MG63 (cell line): ENCODE results near the gene LGALS4. TPM values are rescaled to one million over a fixed set of nuclear protein-coding genes. Genes with fewer than 3 reads are reported as not detected.
"Not testable (repeated sequence)": the region's sequence is repeated elsewhere in the genome, so short reads cannot be mapped to it uniquely, and the experiment has no call there.

Experiments
- DNase-seq: peaks from one replicate; pipeline ENCODE4 v3.0.0-alpha.2; 2020
- H3K27me3 ChIP-seq: fragments of 250-450 bp; sonication (Bioruptor Pico); 2 replicates; pipeline ENCODE4 v1.5.1; 2020; ENCODE audit warnings: mild to moderate bottlenecking, moderate library complexity
- H3K36me3 ChIP-seq: fragments of 250-450 bp; sonication (Bioruptor Pico); 2 replicates; pipeline ENCODE4 v1.5.1; 2020; ENCODE audit warnings: mild to moderate bottlenecking, moderate library complexity
- H3K4me3 ChIP-seq: fragments of 250-450 bp; sonication (Bioruptor Pico); 2 replicates; pipeline ENCODE4 v1.5.1; 2020; ENCODE audit warnings: mild to moderate bottlenecking, moderate library complexity
- H3K9me3 ChIP-seq: fragments of 250-450 bp; sonication (Bioruptor Pico); 2 replicates; pipeline ENCODE4 v1.5.1; 2020; ENCODE audit warnings: mild to moderate bottlenecking, moderate library complexity
- total RNA-seq: library from RNA; depleted of rRNA; stranded (reverse); fragments of >200 nt; shearing (Covaris generic); gene quantifications from 2 replicates; pipeline ENCODE4 v1.2.3, GENCODE V29; 2014; ENCODE audit warnings: low replicate concordance; rRNA removed

Gene LGALS4, protein sequence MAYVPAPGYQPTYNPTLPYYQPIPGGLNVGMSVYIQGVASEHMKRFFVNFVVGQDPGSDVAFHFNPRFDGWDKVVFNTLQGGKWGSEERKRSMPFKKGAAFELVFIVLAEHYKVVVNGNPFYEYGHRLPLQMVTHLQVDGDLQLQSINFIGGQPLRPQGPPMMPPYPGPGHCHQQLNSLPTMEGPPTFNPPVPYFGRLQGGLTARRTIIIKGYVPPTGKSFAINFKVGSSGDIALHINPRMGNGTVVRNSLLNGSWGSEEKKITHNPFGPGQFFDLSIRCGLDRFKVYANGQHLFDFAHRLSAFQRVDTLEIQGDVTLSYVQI
- total RNA-seq, result not detected in 2 replicates

DNA sequence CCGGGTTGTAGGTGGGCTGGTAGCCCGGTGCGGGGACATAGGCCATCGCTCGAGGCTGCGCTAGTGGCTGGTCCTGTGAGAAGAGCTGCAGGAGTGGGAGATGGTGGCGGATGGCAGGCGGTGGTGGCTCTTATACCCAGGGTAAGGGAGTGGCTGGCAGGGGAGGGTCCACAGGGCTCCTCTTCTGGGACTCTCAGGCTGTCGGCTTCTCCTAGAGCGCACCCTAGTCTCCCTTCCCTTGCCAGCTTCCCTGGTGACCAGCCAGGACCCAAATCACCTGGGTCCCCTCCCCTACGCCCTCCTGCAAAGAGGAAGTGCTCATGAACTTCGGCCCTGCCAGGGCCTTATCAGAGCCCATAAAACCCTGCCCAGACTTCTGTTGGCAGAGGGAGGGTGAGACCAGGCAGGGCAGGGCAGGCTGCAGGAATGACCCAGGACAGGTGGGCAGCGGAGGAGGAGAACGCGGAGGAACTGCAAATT, at the start of gene LGALS4:
LGALS4 (minus strand) TSS at position 105 of the 480 bp plus-strand sequence; CDS start at position 46, 59 bp downstream.
- no peak within 1 kb of the TSS for H3K4me3 ChIP-seq
- DNase-seq, result no peak

DNA sequence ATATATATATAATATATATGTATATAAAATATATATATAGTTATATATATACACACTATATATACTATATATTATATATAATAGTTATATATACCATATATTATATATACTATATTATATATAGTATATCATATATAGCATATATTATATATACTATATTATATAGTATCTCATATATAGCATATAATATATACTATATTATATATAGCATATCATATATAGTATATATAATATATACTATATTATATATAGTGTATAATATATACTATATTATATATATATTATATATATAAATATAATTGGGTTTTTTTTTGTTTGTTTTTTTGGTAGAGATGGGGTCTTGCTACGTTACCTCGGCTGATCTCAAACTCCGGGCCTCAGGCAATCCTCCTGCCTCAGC, 48.6 kb upstream of the LGALS4 start:
- DNase-seq, result no peak
- Histone ChIP-seq H3K27me3 (no peaks in the 10 kb centered on the region; the same call in 1 of the 2 replicates), H3K9me3 (no peaks in the 10 kb centered on the region), H3K36me3 (no peaks in the 10 kb centered on the region), H3K4me3 (no peak overlapping the region)

More for the DNA sequence above, at the start of gene LGALS4:
- H3K27me3 ChIP-seq, result no peaks in the 10 kb centered on the region
- no peaks in the 10 kb centered on the region for H3K9me3 ChIP-seq
- H3K36me3 ChIP-seq, result peaks cover 12% of the 10 kb centered on the region

DNA sequence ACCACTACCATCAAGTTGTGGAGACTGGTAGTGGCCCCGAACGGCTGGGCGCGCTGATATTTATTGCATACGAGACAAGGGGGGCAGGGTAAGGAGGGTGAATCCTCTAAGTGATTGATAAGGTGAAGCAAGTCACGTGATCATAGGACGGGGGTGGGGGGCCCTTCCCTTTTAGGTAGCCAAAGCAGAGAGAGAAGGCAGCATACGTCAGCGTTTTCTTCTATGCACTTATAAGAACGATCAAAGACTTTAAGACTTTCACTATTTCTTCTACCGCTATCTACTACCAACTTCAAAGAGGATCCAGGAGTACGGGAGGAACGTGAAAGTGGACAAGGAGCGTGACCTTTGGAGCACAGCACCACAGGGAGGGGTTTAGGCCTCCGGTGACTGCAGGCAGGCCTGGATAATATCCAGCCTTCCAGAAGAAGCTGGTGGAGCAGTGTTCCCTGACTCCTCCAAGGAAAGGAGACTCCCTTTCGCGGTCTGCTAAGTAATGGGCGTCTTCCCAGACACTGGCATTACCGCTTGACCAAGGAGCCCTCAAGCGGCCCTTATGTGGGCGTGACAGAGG, 47.0 kb upstream of the LGALS4 start:
- not testable (repeated sequence) for H3K9me3 ChIP-seq, H3K4me3 ChIP-seq, DNase-seq, H3K36me3 ChIP-seq, H3K27me3 ChIP-seq

DNA sequence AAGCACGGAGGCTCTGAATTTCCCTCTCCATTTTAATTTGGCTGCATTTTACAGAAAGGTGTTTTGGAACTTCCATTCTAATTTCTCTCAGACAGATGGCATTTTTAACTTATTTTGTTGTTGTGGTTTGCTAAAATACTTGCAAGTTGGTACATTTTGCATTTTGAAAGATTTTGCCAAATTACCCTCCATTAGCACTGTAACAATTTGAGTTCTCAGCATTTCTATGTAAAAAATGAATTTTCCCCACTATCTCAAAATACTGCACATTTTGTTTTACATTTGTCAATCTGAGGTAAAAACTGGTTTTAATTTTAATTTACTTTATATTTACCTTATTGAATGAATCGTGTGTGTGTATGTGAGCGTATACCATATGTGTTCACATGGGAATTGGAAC, 44.1 kb upstream of the LGALS4 start:
- H3K9me3 ChIP-seq, result no peaks in the 10 kb centered on the region

DNA sequence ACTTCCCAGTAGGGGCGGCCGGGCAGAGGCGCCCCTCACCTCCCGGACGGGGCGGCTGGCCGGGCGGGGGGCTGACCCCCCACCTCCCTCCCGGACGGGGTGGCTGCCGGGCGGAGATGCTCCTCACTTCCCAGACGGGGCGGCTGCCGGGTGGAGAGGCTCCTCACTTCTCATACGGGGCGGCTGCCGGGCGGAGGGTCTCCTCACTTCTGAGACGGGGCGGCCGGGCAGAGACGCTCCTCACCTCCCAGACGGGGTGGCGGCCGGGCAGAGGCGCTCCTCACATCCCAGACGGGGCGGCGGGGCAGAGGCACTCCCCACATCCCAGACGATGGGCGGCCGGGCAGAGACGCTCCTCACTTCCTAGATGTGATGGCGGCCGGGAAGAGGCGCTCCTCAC, 43.0 kb upstream of the LGALS4 start:
- not testable (repeated sequence) for H3K27me3 ChIP-seq, H3K36me3 ChIP-seq, H3K4me3 ChIP-seq, DNase-seq, H3K9me3 ChIP-seq

More for the DNA sequence above, 44.1 kb upstream of the LGALS4 start:
- no peaks in the 10 kb centered on the region for H3K36me3 ChIP-seq
- H3K27me3 ChIP-seq, result no peaks in the 10 kb centered on the region; the same call in 1 of the 2 replicates
- no peak for DNase-seq
- no peak overlapping the region for H3K4me3 ChIP-seq

DNA sequence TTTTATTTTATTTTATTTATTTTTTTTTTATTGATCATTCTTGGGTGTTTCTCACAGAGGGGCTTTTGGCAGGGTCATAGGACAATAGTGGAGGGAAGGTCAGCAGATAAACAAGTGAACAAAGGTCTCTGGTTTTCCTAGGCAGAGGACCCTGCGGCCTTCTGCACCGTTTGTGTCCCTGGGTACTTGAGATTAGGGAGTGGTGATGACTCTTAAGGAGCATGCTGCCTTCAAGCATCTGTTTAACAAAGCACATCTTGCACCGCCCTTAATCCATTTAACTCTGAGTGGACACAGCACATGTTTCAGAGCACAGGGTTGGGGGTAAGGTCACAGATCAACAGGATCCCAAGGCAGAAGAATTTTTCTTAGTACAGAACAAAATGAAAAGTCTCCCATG, 42.2 kb upstream of the LGALS4 start:
- not testable (repeated sequence) for H3K36me3 ChIP-seq, H3K9me3 ChIP-seq, H3K27me3 ChIP-seq, H3K4me3 ChIP-seq, DNase-seq

DNA sequence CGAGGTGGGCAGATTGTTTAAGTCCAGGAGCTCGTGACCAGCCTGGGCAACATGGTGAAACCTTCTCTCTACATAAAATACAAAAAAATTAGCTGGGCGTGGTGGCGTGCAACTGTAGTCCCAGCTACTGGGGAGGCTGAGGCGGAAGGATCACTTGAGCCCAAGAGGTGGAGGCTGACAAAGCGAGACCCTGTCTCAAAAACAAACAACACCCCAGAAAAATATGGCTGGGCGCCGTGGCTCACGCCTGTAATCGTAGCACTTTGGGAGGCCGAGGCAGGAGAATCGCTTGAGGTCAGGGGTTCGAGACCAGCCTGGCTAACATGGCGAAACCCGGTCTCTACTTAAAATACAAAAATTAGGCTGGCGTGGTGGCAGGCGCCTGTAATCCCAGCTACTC, 40.5 kb upstream of the LGALS4 start:
- no peaks in the 10 kb centered on the region for H3K9me3 ChIP-seq
- DNase-seq, result no peak
- H3K4me3 ChIP-seq, result peak overlapping the region; percentile 83
- H3K27me3 ChIP-seq, result no peaks in the 10 kb centered on the region; the same call in 1 of the 2 replicates
- H3K36me3 ChIP-seq, result peaks cover 9% of the 10 kb centered on the region

DNA sequence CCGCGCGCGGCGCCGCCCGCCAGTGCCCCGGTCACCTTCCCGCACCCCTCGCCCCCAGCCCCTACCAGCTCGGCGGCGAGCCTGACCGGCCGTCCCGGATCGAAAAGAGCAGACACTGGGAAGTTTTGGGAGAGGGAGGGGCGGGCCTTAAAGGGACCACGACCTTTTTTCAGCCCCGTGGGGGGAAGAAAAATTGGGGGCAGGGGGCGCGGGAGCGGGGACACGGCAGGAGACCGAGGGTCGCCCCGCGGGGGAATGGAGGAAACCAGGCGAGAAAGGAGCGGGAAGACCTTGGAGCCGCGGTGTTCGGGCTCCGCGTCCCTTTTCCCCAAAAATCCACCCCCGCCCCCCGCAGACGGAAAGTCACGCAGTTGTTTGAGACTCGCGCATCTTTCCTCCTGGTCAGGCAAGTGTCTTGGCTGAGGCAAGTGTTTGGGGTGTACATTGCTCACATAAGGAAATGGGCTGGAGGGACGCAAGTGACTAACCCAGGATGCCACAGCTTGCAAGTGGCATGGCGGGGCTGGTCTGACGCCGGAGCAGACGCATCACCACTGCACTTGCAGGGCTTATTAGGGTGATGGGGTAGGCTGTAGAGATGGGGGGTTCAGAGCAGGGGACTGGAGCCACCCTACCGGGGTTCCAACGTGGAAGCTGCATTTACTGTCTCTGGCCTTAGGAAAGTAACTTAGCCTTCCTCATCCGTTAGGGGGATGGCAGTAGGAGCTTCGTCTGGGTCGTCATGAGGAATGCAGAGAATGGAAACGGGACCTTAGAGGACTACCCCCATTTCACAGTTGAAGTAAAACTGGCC, 39.7 kb upstream of the LGALS4 start:
- no peaks in the 10 kb centered on the region; the same call in 1 of the 2 replicates for H3K27me3 ChIP-seq
- H3K9me3 ChIP-seq, result no peaks in the 10 kb centered on the region
- peaks cover 17% of the 10 kb centered on the region for H3K36me3 ChIP-seq
- peak overlapping the region; percentile 83 for H3K4me3 ChIP-seq
- DNase-seq, result peak; percentile 76

DNA sequence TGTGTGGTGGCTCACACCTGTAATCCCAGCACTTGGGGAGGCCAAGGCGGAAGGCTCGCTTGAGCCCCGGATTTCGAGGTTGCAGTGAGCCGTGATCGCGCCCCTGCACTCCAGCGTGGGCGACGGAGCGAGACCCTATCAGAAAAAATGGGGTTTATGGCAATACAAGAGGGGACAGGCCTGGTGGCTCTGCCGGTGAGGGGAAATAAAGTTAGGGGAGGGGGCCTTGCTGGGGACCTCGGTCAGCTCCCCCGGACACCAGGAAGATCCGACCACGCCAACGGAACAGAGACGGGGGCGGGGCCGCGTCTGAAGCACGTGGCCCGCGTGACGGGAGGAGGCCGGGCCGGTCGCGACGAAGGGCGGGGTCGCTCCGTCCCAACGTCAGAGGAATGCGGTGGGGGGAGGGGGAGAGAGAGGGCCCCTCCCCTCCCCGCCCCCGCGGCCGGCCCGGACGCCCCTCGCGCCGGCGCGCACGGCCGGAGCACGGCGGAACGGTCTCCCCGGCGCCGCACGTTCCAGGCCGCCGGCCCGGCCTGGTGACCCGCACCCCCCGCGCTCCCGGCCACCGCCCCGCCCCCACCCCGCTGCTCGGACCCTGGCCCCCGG, 39.0 kb upstream of the LGALS4 start:
- peaks cover 24% of the 10 kb centered on the region for H3K36me3 ChIP-seq
- DNase-seq, result peak; percentile 95
- H3K9me3 ChIP-seq, result no peaks in the 10 kb centered on the region
- peak overlapping the region; percentile 83 for H3K4me3 ChIP-seq
- H3K27me3 ChIP-seq, result no peaks in the 10 kb centered on the region

DNA sequence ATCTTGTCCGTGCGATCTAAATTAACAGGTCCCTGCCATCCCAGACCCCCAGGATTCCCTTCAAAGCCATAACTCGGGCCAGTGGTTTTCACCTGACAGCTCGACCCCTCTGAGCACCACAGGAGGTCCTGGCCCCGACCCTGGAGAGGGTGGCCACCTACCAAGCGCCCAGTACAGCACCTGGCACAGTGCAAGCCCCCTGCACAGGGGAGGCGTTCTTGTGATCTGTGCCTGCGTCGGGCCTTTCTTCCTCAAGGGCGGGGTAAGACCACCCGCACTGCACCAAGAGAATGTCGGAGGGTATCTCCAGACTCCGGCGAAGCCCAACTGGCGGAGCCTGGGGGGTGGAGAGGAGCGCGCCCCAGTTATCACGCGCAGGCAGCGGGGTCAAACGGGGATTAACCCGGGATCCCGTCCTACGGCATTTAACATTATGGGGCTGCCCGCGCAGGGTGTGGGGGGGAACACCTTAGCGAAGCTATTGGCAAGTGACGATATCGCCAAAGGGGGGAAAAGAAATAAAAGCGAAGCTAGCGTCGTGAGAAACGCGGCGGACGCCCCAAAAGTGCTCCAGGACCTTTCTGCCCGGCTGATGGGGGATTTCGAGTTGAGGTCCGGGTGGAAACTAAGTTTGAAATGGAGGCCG, 38.4 kb upstream of the LGALS4 start:
- peak; percentile 23 for DNase-seq
- Histone ChIP-seq H3K9me3 (no peaks in the 10 kb centered on the region), H3K27me3 (no peaks in the 10 kb centered on the region), H3K4me3 (peak overlapping the region; percentile 57), H3K36me3 (peaks cover 31% of the 10 kb centered on the region)

DNA sequence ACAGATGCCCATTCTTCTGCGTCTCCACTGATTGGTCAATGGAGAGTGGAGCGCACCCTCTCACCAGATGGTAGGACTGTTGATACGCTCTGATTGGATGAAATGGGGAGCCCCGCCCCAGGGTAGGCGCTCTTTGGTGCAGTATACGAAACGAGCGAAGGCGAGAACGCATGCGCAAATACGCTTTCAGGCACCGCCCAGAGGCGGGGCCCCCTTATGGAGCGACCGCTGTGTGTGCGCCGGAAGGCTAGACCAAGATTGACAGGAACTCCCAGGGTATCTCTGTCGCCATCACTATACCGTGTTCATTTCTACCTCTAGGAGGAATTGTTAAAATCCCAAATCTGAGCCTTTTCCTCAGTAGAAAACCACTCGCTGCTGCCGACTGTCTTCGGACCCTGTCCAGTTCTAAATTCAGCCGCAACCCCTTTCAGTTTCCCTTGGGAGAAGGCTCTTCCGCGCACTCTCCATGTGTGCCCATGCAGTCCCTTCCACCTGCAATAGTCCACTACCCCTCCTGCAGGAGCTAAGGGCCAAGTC, 37.8 kb upstream of the LGALS4 start:
- peaks cover 36% of the 10 kb centered on the region for H3K36me3 ChIP-seq
- H3K9me3 ChIP-seq, result no peaks in the 10 kb centered on the region
- no peak for DNase-seq

DNA sequence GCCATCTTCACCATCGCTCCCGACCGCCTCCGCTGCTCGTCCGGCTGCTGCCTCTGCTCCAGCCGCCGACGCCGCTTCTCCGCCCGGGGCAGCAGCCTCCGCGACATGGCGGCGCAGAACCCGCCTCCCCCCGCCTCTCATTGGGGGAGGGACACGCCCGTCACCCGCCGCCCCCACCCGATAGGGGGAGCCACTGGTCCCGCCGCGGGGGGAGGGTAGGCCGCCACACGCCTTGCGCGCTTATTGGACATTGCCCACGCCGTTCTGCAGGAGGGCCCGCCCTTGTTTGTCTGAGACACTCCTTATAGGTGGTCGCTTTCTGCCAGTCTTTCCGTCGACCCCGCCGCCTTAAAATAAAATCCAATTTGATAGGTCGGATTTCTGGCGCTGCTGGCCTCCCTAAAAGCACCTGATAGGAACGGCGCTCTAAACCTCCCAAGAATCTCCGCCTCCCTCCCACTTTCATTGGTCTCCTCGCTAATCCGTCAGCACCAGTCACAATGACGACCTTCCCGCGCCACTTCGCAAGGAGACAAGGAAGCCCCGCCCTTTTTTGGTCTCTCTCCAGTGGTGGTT, 37.2 kb upstream of the LGALS4 start, which contains the start of gene HNRNPL:
HNRNPL (minus strand) TSS at position 127 of the 576 bp plus-strand sequence; CDS start at position 107, 20 bp downstream.
- Histone ChIP-seq H3K4me3 (peak within 1 kb of the TSS; percentile 93), H3K9me3 (no peaks in the 10 kb centered on the region), H3K27me3 (no peaks in the 10 kb centered on the region), H3K36me3 (peaks cover 42% of the 10 kb centered on the region)
- peak; percentile 100 for DNase-seq

More for the DNA sequence above, 37.8 kb upstream of the LGALS4 start:
- no peaks in the 10 kb centered on the region for H3K27me3 ChIP-seq
- peak overlapping the region; percentile 57 for H3K4me3 ChIP-seq

DNA sequence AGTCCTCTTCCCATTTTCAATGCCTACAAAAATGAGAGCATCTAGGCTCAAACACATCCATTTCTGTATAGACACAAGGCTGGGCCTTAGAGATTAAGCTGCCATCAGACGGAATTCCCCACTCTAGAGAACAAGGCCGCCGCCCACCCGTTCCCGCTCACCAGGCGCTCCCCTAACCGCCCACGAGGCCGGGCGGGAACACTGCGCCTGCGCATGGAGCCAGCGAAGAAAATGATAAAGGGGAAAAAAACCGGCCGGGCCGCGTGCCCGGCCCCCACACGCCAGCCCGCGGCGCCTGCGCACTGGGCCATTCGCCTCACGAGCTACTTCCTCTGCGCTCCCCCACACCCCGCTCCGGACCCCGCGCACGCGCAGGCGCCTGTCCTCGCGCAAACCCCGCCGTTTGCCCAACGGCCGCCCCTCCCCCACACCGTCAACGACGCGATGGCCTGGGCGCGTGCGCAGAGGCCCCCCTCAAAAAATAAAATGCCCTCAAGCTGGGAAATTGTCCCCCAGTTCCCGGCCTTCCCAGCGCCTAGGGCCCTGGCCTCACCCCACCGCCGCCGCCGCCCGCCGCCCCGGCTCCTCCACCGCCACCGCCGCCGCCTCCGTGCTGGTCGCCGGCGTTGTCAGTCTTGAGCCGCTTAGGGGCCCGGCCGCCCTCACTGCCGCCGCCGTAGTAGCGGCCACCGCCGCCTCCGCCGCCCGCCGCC, 36.6 kb upstream of the LGALS4 start:
- peak overlapping the region; percentile 93 for H3K4me3 ChIP-seq
- H3K9me3 ChIP-seq, result no peaks in the 10 kb centered on the region
- H3K27me3 ChIP-seq, result no peaks in the 10 kb centered on the region
- H3K36me3 ChIP-seq, result peaks cover 49% of the 10 kb centered on the region
- DNase-seq, result peak; percentile 97

DNA sequence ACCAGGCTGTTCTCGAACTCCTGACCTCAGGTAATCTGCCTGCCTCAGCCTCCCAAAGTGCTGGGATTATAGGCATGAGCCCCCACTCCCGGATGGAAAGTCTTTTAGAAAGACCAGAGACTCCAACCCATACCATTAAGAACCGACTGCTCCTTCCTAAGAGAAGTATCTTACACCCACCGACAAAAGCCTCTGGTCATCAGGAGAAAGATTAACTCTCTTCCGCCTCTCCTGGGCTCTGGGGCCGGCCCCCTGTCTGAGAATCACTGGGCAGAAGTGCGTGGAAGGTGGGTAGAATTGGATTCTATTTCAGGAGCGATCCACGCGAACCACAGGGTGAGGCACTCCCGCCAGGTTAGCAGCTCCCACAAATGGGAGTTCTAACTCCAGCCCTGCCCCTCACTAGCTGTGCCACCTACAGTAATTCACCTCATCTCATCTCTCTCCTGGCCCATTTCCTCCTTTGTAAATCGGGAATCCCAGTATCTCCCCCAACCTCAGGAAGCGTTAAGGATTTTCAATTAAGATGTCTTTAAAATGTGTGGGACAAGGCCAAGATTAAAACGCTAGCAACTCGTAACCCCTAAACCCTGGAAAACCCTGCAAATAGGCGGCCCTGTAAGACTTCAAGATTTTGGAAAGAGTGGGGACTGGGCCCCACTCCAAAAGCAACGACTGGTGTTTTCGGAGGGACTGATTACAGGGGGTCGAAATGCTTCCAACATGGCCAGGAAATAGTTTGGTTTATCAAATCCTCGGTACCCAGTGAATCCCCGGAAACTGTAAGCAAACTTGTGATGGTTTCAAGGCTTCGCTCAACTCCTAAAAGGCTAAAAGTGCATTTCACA, 35.8 kb upstream of the LGALS4 start:
- H3K36me3 ChIP-seq, result peaks cover 56% of the 10 kb centered on the region

More for the DNA sequence above, 35.8 kb upstream of the LGALS4 start:
- DNase-seq, result no peak
- peak overlapping the region; percentile 93 for H3K4me3 ChIP-seq
- H3K9me3 ChIP-seq, result no peaks in the 10 kb centered on the region
- H3K27me3 ChIP-seq, result no peaks in the 10 kb centered on the region
